GM12872 (cell line): ENCODE results near the gene ELF1.

Source experiments
- TF ChIP-seq, protein P1 (sequence below): IDR thresholded peaks from 3 replicates; pipeline ENCODE4 v1.5.1; 2011; ENCODE audit warnings: low read depth, mild to moderate bottlenecking, low read length, moderate library complexity; ENCODE audit not compliant: insufficient read depth

ELF1 gene

DNA sequence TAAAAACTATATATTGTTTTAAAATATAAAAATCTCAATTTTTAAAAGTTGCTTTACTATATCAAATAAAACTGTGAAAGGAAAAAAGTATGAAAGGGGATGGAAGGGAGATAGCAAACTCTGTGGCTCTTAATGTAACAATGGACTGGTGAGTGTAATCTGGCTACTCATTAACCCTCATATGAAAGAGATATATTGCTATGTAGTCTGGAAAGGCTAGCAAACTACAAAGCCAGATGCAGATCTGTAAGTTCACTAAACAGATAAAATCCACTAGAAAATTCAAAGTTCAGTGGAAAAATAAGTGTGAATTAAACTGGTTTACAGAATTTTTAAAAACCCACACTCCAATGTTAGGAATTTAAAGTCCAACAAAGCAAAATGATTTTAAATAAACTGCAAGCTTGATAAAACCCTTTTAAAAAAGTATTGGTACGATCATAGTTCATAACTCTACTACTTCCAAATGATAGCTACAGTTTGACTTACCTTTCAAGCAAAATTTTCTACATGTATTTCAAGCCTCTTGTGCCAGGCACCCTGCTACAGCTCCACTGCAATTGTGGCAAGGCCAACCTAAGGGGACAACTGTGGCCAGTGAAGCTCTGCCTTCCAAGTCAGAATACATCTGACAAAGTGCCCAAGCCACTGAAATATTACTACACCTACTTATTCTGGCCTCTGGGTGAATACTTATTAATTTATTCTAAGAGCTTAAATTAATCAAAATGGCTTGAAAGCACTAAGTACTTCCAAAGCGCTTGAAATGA lies 647 bp upstream of the ELF1 start:
- TF ChIP-seq, protein P1, sequence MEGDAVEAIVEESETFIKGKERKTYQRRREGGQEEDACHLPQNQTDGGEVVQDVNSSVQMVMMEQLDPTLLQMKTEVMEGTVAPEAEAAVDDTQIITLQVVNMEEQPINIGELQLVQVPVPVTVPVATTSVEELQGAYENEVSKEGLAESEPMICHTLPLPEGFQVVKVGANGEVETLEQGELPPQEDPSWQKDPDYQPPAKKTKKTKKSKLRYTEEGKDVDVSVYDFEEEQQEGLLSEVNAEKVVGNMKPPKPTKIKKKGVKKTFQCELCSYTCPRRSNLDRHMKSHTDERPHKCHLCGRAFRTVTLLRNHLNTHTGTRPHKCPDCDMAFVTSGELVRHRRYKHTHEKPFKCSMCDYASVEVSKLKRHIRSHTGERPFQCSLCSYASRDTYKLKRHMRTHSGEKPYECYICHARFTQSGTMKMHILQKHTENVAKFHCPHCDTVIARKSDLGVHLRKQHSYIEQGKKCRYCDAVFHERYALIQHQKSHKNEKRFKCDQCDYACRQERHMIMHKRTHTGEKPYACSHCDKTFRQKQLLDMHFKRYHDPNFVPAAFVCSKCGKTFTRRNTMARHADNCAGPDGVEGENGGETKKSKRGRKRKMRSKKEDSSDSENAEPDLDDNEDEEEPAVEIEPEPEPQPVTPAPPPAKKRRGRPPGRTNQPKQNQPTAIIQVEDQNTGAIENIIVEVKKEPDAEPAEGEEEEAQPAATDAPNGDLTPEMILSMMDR: no peak

GRCh38 chr13:41018602-41018948 lies 541 bp downstream of the ELF1 start:
- TF ChIP-seq, protein P1: no peak

DNA sequence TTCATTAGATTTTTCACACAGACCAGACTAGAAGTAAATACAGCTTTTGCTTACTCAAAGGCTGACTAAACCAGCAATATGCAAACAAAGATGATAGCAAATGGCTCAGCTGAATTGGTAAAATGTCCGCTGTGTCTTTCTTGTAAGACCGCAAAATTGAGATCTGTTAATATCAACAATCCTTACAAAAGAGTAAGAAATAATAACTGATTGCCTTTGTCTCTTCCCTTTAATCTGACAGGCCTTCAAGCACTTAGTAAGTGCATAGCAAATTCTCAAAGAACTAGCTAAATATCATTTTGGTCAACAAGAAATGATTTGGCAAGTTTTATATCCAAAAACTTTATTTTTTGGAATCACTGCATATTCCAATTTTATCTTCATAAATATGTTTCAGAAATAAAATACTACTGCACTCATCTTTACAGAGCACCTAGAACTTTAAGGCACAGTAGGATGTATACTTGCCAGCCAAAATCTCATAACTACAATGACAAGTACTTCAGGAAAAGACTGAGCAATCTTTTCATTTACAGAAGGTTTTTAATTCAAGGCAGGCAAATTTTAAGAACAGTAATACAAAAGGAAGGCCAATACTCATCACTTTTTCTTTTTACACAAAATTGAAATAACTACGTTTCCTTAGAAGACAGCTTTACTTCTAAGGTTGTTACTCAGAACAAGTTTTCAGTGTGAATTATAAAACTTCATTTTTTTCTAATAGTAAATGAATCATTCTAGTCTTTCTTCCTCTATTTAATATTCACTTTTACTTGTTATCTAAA lies 1.1 kb downstream of the ELF1 start:
- TF ChIP-seq, protein P1: no peak

DNA sequence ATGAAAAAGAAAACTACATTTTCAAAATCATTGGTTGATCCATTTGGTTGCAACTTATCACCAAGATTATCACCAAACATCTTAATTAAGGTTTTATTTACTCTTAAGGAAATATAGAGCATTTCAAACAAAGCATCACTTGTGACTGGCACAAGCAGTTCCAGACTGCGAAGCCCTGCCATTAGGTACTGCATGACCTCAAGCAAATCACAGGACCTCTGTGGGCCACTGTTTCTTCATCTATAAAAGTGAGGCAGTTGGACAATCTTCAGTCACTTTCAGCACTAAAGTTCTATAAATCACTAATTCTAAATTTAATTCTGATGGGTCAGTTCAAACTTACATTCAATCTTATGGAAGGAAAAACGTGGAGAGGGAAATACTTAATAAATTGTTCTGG lies 2.0 kb downstream of the ELF1 start:
- TF ChIP-seq, protein P1: no peak

DNA sequence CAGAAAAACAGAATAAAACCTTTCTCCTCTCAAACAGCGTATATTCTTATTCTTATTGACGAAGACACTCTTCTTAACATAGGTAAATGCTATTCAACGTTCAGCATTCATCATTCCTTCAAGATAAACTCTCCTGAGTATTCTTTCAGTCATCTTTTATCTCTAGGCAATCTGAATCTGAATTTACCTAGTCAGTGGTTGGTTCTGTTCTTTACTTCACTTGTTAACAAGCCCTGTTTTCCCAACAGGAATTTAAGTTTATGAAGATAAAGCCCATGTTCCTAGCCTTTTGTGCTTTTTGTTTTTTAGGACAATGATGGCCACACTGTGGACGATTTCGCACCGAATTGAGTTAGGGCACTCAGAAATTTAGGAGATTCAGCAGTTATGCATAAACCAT lies 3.2 kb downstream of the ELF1 start:
- TF ChIP-seq, protein P1: no peak

DNA sequence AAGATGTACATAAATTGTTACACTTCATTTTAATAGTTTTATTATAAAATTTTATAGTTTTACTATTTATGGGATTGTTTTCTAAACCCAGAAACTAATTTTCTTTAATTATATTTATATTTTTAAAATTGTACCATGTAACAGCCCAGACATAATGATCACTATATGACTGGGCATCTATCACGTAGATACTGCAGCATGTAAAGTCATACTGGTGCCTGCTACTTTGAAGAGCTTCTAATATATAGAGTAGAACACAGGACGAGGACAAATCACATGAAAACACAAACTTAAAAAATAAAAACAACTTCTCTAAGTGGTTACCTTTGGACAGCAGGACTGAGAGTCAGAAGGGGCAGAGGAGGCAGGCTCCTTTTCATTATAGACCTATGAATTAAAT lies 5.3 kb downstream of the ELF1 start:
- TF ChIP-seq, protein P1: no peak

- TF ChIP-seq, protein P1: no peak
Observed at GRCh38 chr13:41012536-41012935, 6.6 kb downstream of the ELF1 start.
